Mucosa of descending colon (tissue), 3 donors: Measurements from ENCODE around the gene KCNE2. TPM values are rescaled to one million over a fixed set of nuclear protein-coding genes. Genes with fewer than 3 reads are reported as not detected.
"Not testable (repeated sequence)": the region's sequence is repeated elsewhere in the genome, so short reads cannot be mapped to it uniquely, and the experiment has no call there.

Experiments used
- ATAC-seq: fragments of 200-7000 bp; cut with Tn5 transposase; one replicate; pipeline ENCODE4 v1.9.1; 2020; ENCODE audit warnings: mild to moderate bottlenecking, moderate library complexity
- DNase-seq, 3 donors: peaks; one replicate each; pipeline ENCODE4 v3.0.0-alpha.2; 2020
- H3K36me3 ChIP-seq: fragments of 200-600 bp; one replicate; pipeline ENCODE4 v1.8.0; 2021; ENCODE audit warnings: low read depth, mild to moderate bottlenecking
- H3K4me1 ChIP-seq: fragments of 200-600 bp; one replicate; pipeline ENCODE4 v1.8.0; 2021; ENCODE audit warnings: low read depth, mild to moderate bottlenecking
- H3K4me3 ChIP-seq: fragments of 200-600 bp; one replicate; pipeline ENCODE4 v1.8.0; 2021; ENCODE audit warnings: mild to moderate bottlenecking
- H3K9me3 ChIP-seq: fragments of 200-600 bp; one replicate; pipeline ENCODE4 v1.8.0; 2021; ENCODE audit warnings: mild to moderate bottlenecking
- CTCF ChIP-seq: fragments of 200-600 bp; IDR thresholded peaks from one replicate; pipeline ENCODE4 v1.8.0; 2022; ENCODE audit warnings: antibody characterized with exemption, mild to moderate bottlenecking
- intact Hi-C, 2 donors: fragments of 100-400 bp; cut with DNase I in 1 of 2; cut with micrococcal nuclease in 1 of 2; formaldehyde crosslinking; loops; one replicate each; pipeline versions ENCODE4 v1.11.0 to v1.11.1; 2022; cut with DNase I, micrococcal nuclease
- total RNA-seq, 3 donors: library from RNA; stranded (reverse); fragmentation: NEBNext Ultra II Directional in 2 of 3; extraction: Animal tissue kit (Norgen Biotek cat#: 25700) in 2 of 3; gene quantifications; one replicate each; pipeline versions ENCODE4 v1.2.1 to v1.2.4, GENCODE V29; 2021 to 2023
- donor health status: DM: no; HTN: no; CAD: no; lungs with moderate emphysema.
- donor health status: DM: no; HTN: no; CAD: no.
- donor health status: DM: no; HTN: yes; CAD: no.

Gene KCNE2
- total RNA-seq, 3 donors from 2014 or later = 0.38 to 1.0 (median 0.84) TPM

GRCh38 chr21:34367320-34367935, 3.6 kb downstream of the KCNE2 start:
- Histone ChIP-seq H3K4me1 (no peaks in the 10 kb centered on the region), H3K4me3 (no peak overlapping the region), H3K9me3 (no peaks in the 10 kb centered on the region), H3K36me3 (no peaks in the 10 kb centered on the region)
- ATAC-seq (peak; percentile 71), DNase-seq (peak in 1 of 3 donors; percentile 74)
- TF ChIP-seq CTCF = peak; percentile 39
- intact Hi-C loops = no loop called here

GRCh38 chr21:34369741-34370140, 5.9 kb downstream of the KCNE2 start:
- intact Hi-C loops = no loop called here
- no peak for DNase-seq
- TF ChIP-seq CTCF = no peak

DNA sequence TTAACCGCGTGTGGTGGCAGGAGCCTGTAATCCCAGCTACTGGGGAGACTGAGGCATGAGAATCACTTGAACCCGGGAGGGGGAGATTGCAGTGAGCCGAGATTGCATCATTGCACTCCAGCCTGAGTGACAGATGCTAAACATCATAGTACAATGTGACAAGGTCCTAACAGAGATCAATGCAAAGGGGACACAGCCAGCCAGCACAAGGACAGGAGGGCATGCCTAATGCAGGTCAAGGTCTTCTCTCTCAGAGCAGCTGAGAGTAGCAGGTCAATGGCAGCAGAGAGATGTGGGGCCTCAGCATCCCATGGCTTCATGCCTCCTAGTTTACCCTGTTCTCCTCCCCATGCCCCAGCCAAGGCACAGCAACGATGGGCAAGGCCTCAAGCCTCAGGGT, 8.5 kb downstream of the KCNE2 start:
- ATAC-seq (no peak), DNase-seq (no peak)

More at GRCh38 chr21:34369741-34370140, 5.9 kb downstream of the KCNE2 start:
- ATAC-seq = no peak
- H3K36me3 ChIP-seq = no peaks in the 10 kb centered on the region
- no peaks in the 10 kb centered on the region for H3K4me1 ChIP-seq
- H3K9me3 ChIP-seq = no peaks in the 10 kb centered on the region
- no peak overlapping the region for H3K4me3 ChIP-seq

DNA sequence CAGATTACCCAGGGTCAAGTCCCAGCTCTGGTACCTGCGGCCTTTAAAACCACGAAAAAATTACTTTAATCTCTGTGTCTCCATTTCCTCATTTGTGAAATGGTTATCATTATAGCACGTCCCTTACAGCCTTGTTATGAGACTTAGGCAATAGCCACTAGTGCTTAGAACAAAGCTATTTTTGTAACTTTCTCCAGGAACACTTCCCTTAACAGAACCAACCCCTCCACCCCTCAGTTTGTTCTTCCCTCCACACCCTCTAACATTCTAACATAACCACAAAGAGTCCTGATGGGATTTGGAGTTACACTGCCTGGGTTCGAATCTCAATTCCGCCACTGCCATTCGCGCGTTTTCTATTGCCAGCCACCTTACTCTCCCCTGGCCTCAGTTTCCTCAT, 10.7 kb downstream of the KCNE2 start:
- H3K4me3 ChIP-seq, intact Hi-C loops: not testable (repeated sequence)
- ATAC-seq = peak; percentile 16

More for the DNA sequence above, 8.5 kb downstream of the KCNE2 start:
- Histone ChIP-seq H3K4me1 (no peaks in the 10 kb centered on the region), H3K36me3 (no peaks in the 10 kb centered on the region), H3K9me3 (no peaks in the 10 kb centered on the region), H3K4me3 (no peak overlapping the region)
- intact Hi-C loops = no loop called here
- TF ChIP-seq CTCF = no peak

GRCh38 chr21:34374940-34375618, 11.3 kb downstream of the KCNE2 start, which contains the start of gene SMIM11:
Gene SMIM11 (plus strand): TSS chr21:34375507. CDS start chr21:34379505, 3,998 bp downstream.
- H3K4me3 ChIP-seq, H3K36me3 ChIP-seq, intact Hi-C loops, DNase-seq, H3K4me1 ChIP-seq, H3K9me3 ChIP-seq: not testable (repeated sequence)
- ATAC-seq = peak; percentile 99

More for the DNA sequence above, 10.7 kb downstream of the KCNE2 start:
- H3K9me3 ChIP-seq, H3K36me3 ChIP-seq, DNase-seq, H3K4me1 ChIP-seq: not testable (repeated sequence)

- peak; percentile 80 for ATAC-seq
- H3K4me3 ChIP-seq, DNase-seq, H3K4me1 ChIP-seq, H3K36me3 ChIP-seq, intact Hi-C loops, H3K9me3 ChIP-seq: not testable (repeated sequence)
Measured at GRCh38 chr21:34375619-34375972, 11.8 kb downstream of the KCNE2 start.

- ATAC-seq, H3K9me3 ChIP-seq, H3K36me3 ChIP-seq, H3K4me1 ChIP-seq, DNase-seq, intact Hi-C loops, H3K4me3 ChIP-seq: not testable (repeated sequence)
Measured at GRCh38 chr21:34383138-34383537, 19.3 kb downstream of the KCNE2 start.

DNA sequence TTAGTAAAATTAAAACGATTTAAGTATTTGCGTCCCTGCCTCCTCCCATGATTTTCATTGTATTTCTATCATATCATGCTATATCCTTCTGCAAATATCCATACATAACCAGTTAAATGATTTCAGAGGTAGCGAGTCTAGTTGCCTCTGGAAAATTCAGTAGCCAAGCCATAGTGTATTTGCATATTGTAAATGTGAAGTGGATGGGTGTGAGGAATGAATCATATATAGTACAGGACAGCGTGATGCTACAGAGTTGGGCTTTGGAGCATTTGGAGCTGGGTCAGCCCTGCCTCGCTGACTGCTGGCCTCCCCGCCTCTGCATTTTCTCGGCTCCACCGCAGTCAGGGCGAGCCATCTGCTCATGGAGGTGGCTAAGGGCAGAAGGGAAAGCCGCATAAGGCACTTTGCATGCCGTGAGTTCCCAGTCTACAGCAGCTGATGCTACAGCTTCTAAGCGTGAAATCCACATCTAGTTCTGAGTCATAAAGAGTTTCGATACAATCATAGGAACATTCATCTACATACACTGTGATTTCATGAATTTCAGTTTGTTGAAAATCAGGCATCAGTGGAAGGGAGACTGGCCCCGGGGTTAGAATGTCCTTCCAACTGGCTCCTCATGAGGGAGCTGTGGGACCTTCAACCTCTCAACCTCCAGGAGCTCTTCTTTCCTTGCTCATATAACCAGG, 20.1 kb downstream of the KCNE2 start:
- H3K9me3 ChIP-seq, H3K36me3 ChIP-seq, intact Hi-C loops, DNase-seq, H3K4me3 ChIP-seq, ATAC-seq, H3K4me1 ChIP-seq: not testable (repeated sequence)

DNA sequence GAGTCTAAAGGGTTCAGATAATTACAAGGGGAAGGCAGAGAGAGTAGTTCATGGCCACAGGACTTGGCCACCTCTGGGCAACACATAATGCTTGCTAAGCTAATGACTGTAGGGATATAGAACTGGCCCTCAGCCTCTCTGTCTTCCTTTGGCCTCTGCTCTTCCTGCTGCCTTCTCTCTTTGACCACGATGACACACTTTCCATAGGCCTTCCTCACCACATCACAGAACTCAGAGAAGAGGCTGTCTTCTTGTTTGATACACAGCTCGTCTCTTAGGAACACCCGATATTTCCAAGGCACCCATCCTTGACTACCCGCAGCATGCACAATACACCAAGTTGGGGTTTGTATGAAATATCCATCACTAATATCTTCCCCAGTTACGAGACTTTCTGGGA, 36.7 kb downstream of the KCNE2 start:
- DNase-seq, H3K4me3 ChIP-seq, ATAC-seq, intact Hi-C loops, H3K4me1 ChIP-seq, H3K9me3 ChIP-seq, H3K36me3 ChIP-seq: not testable (repeated sequence)

- DNase-seq, H3K4me3 ChIP-seq, H3K4me1 ChIP-seq, ATAC-seq, H3K9me3 ChIP-seq, intact Hi-C loops, H3K36me3 ChIP-seq: not testable (repeated sequence)
Measured at GRCh38 chr21:34404742-34405141, 40.9 kb downstream of the KCNE2 start.

GRCh38 chr21:34405686-34406085, 41.9 kb downstream of the KCNE2 start:
- ATAC-seq, H3K4me1 ChIP-seq, intact Hi-C loops: not testable (repeated sequence)

More at GRCh38 chr21:34405686-34406085, 41.9 kb downstream of the KCNE2 start:
- not testable (repeated sequence) for DNase-seq, H3K4me3 ChIP-seq, H3K36me3 ChIP-seq, H3K9me3 ChIP-seq
